ENCODE data around the gene CCDC142.
"Not testable (repeated sequence)": the region's sequence is repeated elsewhere in the genome, so short reads cannot be mapped to it uniquely, and the experiment has no call there.

CCDC142 gene

DNA sequence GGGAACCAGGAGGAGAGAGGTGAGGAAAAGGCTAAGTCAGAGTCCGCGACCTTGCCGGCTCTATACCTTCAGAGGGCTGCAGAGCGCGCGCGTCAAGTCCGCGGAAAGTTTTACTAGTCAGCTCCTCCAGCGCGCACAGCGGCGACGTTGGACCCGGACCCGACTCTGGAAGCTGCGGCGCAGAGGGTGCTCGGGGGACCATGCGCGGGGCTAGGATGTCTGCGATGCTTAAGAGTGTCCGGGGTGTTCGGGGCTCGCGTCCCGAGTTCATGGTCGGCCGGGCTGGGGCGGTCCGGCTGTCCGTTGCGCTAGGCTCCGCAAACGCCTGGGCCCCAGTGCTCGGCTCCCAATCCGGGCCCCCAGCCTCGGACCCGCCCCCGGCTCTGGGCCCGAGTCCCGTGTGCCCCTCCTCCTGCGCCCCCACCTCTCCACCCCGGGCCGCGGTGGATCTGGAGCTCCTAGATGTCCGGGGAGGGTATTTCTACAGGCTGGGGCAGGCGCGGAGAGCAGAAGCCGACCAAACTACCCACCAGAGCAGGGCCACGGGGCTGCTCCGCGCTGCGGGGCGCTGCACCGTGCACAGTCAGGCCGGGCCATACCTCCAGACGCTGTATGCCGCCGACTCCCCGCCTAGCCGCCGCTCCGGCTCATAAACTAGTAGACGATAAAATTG, 16.6 kb upstream of the CCDC142 start, which contains the start of gene LBX2:
TSS of gene LBX2 (minus strand) at position 337 of the 673 bp plus-strand sequence. CDS start at position 271, 66 bp downstream.
- DNase-seq, result no peak

DNA sequence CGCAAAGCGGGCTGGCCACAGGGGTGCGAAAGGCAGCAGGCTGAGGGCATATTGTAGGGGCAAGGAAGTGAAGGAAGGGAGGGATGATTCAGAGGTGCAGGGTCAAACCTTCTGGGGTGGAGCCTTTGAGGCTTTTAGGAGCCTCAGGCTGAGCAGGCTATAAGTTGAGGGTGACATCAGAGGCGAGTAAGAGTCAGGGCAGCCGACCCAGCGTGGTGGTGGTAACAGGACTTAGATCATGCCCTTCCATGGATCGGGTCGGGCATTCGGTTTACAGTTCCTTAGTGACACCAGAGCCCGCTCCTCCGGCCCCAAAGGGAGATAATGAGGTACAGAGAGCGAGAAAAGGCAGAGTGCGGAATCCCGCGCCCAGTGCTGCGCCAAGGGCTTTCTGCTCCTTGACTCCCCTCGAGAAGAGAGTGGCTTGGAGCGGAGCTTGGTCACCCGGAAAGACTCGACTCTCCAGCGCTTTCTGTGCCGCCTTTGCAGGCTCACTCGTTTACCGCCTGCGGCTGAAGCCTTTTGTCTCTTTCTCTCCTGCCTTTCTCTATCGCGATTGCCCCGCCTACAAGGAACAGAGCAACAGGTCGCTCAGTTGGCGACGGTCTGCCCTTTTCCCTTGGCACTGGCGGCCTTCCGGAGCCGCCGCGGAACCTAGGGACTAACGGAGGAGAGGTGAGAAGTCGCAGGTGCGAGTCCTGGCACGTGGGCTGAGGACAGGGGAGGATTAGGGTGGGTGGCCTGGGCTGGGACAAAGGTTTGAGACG, 15.9 kb upstream of the CCDC142 start:
- DNase-seq, result no peak

DNA sequence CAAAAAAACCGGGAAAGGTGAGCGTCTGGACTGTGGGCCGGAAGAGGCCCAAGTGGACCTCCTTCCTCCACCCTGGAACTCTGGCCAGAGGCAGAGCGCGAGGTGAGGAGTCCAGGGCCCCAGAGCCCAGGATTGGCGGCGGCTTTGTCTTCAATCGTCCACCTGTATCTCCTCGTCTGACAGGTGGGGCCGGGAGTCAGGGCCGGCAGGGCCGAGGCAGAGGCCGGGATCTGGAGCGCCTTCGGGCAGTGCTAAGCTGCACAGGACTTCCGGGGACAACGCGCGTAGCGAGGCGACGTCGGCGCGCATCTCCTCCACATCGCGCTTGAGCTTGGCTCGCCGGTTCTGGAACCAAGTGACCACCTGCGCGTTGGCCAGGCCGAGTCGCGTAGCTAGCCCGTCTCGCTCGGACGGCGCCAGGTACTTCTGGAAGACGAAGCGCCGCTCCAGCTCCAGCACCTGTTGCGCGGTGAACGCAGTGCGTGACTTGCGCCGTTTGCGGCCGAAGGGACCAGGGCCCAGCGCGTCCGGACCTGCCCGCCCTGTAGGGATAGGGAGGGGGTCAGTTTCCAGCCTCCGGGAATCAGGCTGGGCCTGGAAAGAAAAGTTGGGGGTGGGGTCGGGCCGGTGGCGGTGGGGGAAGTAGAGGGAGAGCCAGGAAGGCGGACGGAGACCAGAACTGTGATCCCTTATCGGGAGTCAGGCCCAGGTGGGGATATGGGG, 15.1 kb upstream of the CCDC142 start:
- DNase-seq, result no peak

DNA sequence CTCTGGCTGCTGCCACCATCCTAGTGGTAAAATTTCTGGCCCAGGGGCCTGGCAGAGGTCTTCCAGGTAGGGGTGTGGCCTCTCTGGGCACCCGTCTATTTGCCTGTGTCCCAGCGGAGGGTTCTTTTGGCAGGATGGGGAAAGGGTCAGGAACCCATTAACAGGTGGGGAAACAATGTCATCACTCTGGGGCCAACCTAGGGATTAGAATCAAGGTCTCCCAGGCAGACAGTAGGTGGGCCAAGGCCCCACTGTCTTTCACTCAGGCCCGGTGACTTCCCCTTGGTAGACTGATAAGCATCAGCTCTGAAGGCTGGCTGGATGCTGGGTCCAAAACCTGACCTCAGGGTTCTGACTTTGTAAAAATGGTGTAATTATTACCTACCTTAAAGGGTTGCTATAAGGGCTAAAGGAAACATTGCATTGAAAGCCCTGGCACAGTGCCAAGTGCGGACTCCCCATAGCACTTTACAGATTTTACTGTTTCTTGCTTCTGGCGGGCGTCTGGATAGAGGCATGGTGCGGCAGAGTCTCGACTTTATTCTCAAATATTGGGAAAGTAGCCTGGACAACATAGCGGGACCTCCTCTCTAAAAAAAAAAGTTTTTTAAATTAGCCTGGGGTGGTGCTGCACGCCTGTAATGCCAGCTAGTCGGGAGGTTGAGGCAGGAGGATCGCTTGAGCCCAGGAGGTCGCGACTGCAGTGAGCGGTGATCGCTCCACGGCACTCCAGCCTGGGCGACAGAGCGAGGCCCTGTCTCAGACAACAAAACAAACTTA, 14.4 kb upstream of the CCDC142 start:
- no peak for DNase-seq

DNA sequence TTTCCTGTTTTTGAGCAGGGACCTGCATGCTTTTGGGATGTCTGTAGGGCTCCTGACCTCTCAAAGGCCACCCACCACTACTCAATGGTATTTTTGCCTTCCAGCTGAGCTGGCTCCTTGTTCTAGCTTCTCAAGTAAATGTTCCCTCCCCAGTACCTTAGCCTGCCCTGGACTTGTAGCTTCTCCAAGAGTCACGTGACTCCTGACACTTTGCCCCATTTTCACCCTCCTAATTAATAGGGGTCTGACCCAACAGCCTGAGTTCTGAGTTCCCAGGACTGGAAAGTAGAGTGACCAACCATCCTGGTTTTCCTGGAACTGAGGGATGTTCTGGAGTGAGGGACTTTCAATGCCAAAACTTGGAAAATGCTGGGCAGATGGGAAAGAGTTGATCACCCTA, 12.6 kb upstream of the CCDC142 start:
- no peak for DNase-seq

DNA sequence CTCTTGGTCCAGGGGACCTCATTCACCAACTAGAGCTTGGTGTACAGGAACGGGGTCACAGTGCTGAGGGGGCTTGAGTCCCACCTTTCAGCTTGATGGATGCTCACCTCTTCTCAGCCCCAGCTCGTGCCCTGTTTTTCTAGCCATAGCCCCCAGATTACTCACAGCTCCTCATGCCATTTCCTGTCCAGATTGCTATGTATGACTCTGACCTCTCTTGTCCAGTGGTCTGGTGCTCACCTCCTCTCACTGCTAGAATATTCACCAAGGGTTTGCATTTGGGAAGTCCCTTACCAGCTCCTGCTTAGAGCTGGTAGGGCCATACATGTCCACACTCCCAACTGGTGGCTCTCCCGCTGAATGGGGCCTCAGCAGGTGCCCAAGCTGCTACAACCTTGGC, 10.7 kb upstream of the CCDC142 start:
- DNase-seq, result no peak

DNA sequence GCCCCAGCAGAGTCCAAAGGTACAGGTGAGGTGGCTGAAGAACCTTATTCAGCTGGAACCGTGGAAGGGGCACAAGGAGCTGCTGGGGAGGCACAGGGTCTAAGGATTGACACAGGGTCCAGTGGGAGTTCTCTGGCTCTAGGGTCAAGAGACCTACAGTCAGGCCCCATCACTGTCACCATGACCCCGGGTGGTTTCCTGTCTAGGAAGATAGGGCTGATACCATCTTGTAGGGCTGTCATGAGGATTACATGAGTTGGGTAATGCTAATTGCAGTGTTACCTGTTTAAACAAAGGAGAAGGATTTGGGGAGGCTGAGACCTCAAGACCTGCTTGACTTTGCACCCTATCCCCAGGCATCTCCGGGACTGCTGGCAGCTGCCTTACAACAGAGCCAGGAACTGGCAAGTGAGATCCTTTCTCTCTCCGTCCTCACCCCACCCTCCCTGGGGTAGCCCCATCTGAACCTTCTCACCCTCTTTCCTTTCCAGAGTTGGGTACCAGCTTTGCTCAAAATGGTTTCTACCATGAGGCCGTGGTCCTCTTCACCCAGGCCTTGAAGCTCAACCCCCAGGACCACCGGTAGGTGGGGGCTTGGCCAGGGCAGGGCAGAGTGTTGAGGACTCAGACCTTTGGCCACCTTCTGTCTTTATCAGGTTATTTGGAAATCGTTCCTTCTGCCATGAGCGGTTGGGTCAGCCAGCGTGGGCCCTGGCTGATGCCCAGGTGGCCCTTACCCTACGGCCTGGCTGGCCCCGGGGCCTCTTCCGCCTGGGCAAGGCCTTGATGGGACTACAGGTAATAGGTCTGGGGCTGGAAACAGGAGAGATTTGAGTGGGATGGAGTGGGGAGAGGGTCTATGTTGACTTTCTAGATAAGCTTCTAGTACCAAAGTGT, 9.1 kb upstream of the CCDC142 start:
- no peak for DNase-seq

DNA sequence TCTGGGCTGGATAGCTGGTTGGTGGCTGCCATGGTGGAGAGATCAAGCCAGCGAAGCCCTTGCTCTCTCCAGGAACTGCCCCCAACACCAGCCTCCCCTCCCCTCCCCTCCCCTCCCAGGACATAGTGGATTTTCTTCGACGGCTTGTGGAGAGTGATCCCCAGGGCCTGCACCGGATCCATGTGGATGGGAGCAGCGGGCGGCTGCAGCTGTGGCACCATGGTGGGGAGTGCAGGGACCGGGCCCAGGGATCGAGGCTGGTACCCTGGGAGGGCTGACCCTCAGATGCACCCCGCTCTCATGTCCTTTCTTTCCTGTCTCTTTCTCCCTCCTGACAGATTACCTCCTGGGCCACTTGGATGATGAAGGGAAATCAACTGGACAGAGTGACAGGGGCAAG, 7.1 kb upstream of the CCDC142 start:
- no peak for DNase-seq

DNA sequence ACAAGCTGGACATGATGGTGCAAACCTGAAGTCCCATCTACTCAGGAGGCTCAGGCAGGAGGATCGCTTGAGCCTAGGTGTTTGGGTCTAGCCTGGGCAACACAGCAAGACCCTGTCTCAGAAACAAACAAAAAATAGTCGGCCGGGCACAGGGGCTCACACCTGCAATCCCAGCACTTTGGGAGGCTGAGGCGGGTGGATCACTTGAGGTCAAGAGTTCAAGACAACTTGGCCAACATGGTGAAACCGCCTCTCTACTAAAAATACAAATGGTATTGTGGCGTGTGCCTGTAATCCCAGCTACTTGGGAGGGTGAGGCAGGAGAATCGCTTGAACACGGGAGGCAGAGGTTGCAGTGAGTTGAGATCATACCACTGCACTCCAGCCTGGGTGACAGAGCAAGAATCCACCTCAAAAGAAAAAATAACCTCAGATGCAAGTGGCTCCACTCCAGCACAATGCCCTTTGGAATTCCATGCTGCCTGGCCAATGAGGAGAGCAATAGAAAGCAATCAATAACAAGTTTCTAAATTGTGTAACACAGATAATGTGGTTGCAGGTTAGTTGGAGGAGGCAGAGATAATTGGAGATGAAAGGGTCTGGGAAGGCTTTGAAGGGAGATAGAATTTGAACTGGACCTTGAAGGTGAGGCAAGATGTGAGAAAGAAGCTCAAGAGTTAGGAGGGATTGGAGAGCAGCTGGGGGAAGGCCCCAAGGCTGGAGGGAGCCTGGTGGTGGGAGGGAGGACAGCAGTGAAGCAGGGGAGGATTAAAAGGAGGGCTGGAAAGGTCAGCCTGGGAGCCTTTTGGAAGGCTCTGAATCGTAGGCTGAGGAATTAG, 6.1 kb upstream of the CCDC142 start:
- DNase-seq, result no peak

DNA sequence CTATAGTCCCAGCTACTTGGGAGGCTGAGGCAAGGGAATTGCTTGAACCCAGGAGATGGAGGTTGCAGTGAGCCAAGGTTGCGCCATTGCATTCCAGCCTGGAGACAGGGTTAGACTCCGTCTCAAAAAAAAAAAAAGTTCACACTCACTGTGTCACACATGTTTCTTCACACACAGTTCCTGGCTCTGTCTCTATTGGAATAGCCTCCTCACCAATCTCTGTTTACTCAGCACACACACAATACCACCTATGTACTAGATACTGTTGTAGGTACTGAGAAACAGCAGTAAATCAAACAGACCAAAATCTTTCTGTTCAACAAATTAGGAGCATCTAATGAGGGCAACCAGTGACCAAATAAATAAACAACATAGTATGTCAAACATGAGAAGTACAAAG, 3.3 kb upstream of the CCDC142 start:
- no peak for DNase-seq

DNA sequence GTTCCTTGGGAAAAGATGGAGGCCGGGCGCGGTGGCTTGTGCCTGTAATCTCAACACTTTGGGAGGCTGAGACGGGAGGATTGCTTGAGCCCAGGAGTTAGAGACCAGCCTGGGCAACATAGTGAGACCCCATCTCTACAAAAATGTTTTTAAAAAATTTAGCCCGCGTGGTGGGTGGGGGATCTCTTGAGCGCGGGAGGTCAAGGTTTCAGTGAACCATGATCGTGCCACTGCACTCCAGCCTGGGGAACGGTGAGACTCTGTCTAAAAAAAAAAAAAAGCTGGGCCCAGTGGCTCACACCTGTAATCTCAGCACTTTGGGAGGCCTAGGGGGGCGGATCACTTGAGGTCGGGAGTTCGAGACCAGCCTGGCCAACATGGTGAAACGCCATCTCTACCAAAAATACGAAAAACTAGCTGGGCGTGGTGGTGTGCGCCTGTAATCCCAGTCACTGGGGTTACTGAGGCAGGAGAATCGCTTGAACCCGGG, 922 bp upstream of the CCDC142 start:
- not testable (repeated sequence) for DNase-seq

DNA sequence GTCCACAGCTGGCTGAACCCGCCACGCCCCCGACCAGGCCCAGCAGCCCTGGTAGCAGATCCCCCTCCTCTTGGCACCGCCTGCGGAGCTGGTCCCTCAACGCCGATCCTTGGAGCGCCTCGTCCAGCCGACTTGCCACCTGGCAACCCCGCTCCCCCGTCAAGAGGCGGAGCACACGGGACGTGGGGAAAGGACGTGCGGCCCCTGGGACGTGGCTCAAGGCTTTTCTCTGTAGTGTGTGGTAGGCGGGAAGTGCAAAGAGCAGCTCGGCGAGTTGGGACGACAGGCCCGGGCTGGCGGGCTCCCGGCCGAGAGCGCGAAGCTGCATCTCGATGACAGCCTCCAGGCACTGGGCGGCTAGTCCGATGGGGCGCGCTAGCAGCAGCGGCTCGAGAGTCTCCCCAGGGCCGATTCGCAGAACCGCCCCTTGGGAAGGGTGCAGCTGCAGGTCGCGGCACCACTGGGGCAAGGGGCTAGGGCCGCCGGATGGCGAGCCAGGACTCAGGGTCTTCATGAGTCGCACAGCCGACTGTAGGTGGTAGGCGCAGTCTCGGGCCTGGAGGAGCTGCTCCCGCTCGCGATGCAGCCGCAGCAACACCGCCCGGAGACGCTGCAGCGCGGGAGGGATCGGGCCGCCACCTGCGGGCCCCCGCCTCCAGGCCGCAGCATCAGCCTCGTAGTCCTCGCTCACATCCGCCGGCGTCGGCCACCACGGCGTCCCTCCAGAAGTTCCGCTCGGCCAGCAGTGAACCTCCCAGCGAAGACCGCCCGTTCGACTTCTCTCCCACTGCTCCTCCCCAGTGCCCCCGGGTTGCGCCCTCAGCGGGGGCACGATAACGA, 617 bp downstream of the CCDC142 start:
- no peak for DNase-seq

DNA sequence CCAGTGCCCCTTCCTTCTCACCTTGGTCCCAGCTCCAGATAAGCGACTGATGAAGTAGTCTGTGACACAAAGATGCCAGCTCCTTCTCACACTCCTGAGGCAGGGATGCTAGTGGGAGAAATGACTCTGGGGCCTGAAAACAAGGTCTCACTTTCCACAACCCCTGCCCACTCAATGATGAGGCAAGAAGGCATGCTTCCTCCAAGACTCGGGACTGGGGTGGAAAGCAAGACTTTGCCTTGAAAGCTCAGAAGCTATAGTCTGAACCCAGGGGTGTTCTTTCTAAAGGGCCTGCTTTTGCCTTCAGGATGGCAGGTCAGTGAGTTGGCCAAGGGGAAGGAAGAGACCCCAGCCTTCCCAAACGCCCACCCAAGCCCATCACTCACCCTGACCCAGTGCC, 1.4 kb downstream of the CCDC142 start:
- DNase-seq, result no peak

DNA sequence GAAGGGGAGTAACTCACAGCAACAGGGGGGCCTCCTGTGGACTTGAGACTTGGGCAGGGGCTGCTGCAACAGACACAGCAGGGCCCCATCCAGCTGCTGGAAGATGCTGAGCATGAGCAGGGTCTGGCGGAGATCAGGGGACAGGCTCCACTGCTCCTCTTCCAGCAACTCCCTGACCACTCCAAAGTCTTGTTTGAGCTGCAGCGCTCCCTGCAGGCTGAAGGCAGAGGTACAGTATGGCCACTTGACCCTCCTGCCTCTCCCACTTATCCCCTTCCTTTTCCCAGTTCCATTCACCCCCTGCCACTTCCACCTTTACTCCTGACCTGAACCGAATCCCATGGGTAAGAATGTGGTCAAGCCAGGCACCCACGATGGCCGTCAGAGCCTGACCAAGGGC, 7.9 kb downstream of the CCDC142 start:
- DNase-seq, result no peak

DNA sequence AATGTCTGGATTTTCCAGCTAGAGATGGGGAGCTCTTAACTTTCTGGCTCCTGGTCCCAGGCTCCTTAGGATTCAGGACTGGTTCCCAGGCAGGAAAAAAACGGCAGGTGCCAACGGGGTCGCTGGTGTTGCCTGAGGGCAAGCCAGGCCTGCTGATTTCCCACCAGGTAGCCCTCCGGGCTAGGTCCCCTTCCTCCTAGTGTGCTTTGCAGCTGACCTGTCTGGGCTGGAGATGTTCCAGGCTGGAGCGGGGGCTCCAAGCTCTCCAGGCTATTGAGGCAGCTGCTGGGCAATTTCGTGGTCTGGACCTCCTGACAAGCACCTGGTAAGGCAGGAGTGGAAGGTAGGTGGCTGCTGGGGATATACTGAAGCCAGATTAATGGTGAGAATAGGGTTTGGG, 8.3 kb downstream of the CCDC142 start:
- no peak for DNase-seq

DNA sequence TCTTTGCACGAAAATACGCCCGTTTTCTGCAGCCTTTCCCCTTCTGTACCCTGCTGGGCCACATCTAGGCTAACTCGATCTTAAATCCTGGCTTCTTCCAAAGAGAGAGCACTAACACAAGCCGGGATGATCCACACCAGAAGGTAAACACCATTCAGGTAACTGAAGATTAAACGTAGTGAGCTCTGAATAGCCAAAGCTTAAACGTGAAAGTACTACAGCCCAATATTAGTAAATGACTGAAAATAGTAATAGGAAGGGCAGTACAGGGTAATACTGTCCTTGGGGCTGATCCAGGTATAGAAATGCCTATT, 9.9 kb downstream of the CCDC142 start:
- DNase-seq, result no peak

DNA sequence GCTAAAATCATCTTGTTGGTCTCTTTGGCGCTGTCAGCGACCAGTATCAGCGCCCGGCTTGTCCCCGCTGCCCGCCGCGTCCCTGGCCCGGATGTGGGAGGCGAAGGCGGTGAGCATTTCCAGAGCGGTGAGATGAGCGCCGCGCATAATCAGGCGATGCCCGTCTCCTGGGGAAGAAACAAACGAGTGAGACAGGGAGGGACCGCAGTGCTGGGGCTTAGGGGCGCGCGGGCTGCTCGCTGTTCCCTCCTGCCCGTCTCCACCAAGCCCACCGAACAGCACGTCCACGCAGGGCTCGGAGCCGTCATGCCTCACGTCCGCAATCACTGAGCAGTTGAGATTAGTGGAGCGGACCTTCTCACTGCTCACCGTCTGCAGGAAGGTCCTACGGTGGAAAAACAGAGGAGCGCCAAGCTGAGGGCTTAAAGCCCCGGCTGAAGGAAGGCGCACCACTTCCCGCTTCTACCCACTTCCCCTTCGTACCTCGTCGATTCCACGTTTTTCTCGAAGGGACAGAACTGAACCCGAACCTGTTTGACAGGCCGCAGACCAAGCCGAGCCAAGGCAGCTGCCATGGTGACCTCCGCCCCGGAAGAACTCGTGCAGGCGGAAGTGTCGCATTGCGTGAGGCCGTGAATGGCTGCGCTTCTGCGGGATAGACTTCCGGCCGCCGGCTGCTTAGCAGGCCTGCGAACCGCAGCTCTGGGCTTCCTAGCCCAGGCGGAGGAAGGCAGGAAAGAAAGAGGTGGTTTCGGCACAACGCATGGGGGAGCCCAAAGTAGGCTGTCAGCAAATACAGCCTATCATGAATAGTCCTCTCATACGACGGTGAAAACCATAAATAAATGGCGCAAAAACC, 10.5 kb downstream of the CCDC142 start, which contains the start of gene MRPL53:
TSS of gene MRPL53 (minus strand) at position 595 of the 859 bp plus-strand sequence. CDS start at position 575, 20 bp downstream.
- DNase-seq, result no peak

DNA sequence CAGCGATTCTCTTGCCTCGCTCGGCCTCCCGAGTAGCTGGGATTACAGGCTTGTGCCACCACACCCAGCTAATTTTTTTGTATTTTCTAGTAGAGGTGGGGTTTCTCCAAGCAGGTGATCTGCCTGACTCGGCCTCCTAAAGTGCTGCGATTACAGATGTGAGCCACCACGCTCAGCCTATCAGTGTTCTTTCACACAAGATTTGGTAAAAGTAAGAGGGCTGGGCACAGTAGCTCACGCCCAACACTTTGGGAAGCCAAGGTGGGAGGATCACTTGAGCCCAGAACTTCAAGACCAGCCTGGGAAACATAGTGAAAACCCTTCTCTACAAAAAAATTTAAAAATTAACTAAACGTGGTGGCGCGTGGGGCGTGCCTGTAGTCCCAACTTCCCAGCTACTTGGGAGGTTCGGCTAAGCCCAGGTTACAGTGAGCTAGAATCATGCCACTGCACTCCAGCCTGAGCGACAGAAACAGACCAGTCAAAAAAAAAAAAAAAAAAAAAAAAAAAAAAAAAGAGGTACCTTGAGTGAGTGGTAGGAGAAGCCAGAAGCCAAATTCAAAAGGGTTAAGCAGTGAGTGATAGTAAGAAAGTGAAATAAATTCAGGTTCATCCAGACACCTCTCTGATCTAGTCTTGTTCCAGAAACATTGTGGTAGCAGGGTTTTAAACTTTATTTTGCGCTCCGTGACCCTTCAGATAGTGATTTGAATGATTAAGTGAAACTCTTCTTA, 11.3 kb downstream of the CCDC142 start:
- DNase-seq, result no peak
